Endothelial cell of umbilical vein (primary cell): ENCODE results near the gene HPRT1. TPM values are rescaled to one million over a fixed set of nuclear protein-coding genes. Genes with fewer than 3 reads are reported as not detected.

ENCODE experiments used
- BruUV-seq: library from RNA; stranded (reverse); fragments of 400-500 nt; replicated peaks from 2 replicates; lab custom pipeline; 2021; lab: Mats Ljungman, UMichigan
- CTCF ChIA-PET: fragments of 300-600, 350-600 bp; sonication (Branson Sonifier 250); formaldehyde crosslinking; loops from one replicate; lab custom pipeline; 2021; ENCODE audit warnings: antibody characterized with exemption, inconsistent platforms; lab: Charles Lee
- POLR2A ChIA-PET: fragments of 300-600, 350-600 bp; sonication (Branson Sonifier 250); formaldehyde crosslinking; loops from one replicate; lab custom pipeline; 2021; ENCODE audit warnings: antibody characterized with exemption, inconsistent platforms; lab: Charles Lee
- DNase-seq: peaks from one replicate; pipeline ENCODE4 v3.0.0-alpha.2; 2011; ENCODE audit warnings: low read depth, low spot score
- FAIRE-seq: peaks from 2 replicates; lab custom pipeline; 2011; peaks lifted over from hg19 to GRCh38; lab: Jason Lieb, UNC
- H2AFZ ChIP-seq: 2 replicates; pipeline ENCODE4 v1.6.0; 2012; ENCODE audit warnings: low read depth, low read length, control low read depth, inconsistent platforms
- H3K27ac ChIP-seq: 2 replicates; pipeline ENCODE4 v1.5.1; 2011; ENCODE audit warnings: low read depth, mild to moderate bottlenecking, control low read depth, low read length, moderate library complexity; ENCODE audit not compliant: insufficient read depth
- H3K27me3 ChIP-seq, 2 experiments: 2 replicates each; pipeline versions ENCODE4 v1.6.0 to v1.6.1; 2011; ENCODE audit warnings: low read length in 2 of 2, mixed read lengths in 1 of 2; ENCODE audit not compliant: control insufficient read depth in 2 of 2, insufficient read depth in 2 of 2
- H3K36me3 ChIP-seq, 2 experiments: 2 replicates in 1 of 2; 3 replicates in 1 of 2; pipeline ENCODE4 v1.5.1; 2011; ENCODE audit warnings: low read length in 2 of 2, mild to moderate bottlenecking in 1 of 2, moderate library complexity in 1 of 2; ENCODE audit not compliant: control insufficient read depth in 2 of 2, insufficient read depth in 2 of 2; ENCODE audit errors: extremely low read depth in 1 of 2
- H3K4me1 ChIP-seq: 3 replicates; pipeline ENCODE4 v1.5.1; 2011; ENCODE audit warnings: mild to moderate bottlenecking, low read length; ENCODE audit not compliant: control insufficient read depth, insufficient read depth; ENCODE audit errors: extremely low read depth
- H3K4me2 ChIP-seq: 2 replicates; pipeline ENCODE4 v1.6.1; 2011; ENCODE audit warnings: low read length, control low read depth, mixed read lengths; ENCODE audit not compliant: insufficient read depth
- H3K4me3 ChIP-seq, 3 experiments: fragments of 200-600 bp in 1 of 3; sonication (generic), shearing (Covaris generic) in 1 of 3; replicated peaks in 1 of 3; 2 replicates each; pipeline ENCODE4 v1.5.1; 2011 to 2016; ENCODE audit warnings: control low read depth in 3 of 3, low read length in 3 of 3, mild to moderate bottlenecking in 2 of 3, inconsistent platforms in 1 of 3, low read depth in 1 of 3, moderate library complexity in 1 of 3; ENCODE audit not compliant: insufficient read depth in 1 of 3
- H3K79me2 ChIP-seq: 2 replicates; pipeline ENCODE4 v1.6.0; 2012; ENCODE audit warnings: low read length, inconsistent platforms; ENCODE audit not compliant: control insufficient read depth, insufficient read depth
- H3K9ac ChIP-seq: replicated peaks from 2 replicates; pipeline ENCODE3; 2011; ENCODE audit warnings: low read length, control low read depth; ENCODE audit not compliant: insufficient read depth; ENCODE audit errors: extremely low read depth
- H3K9me1 ChIP-seq: replicated peaks from 3 replicates; pipeline ENCODE4 v1.6.0; 2011; ENCODE audit warnings: mild to moderate bottlenecking, low read length; ENCODE audit not compliant: control insufficient read depth, insufficient read depth; ENCODE audit errors: extremely low read depth
- H3K9me3 ChIP-seq: replicated peaks from 2 replicates; pipeline ENCODE4 v1.5.1; 2012; ENCODE audit warnings: low read length, inconsistent platforms; ENCODE audit not compliant: control insufficient read depth, insufficient read depth
- H4K20me1 ChIP-seq: replicated peaks from 2 replicates; pipeline ENCODE3; 2011; ENCODE audit warnings: mild to moderate bottlenecking, low read length; ENCODE audit not compliant: control insufficient read depth, insufficient read depth; ENCODE audit errors: extremely low read depth
- CTCF ChIP-seq, 2 donors: IDR thresholded peaks; 1 replicate in 1 of 2; 2 replicates in 1 of 2; pipeline ENCODE4 v1.5.1; 2011; ENCODE audit warnings: low read length in 2 of 2, mild to moderate bottlenecking in 2 of 2, moderate library complexity in 2 of 2, control low read depth in 1 of 2, inconsistent platforms in 1 of 2, low read depth in 1 of 2; ENCODE audit not compliant: insufficient read depth in 1 of 2; ENCODE audit errors: extremely low read depth in 1 of 2
- EZH2 ChIP-seq: IDR thresholded peaks from 2 replicates; pipeline ENCODE4 v1.6.1; 2012; ENCODE audit warnings: borderline replicate concordance, low read depth, mild to moderate bottlenecking, moderate library complexity, low read length, inconsistent platforms; ENCODE audit not compliant: severe bottlenecking
- FOS ChIP-seq: IDR thresholded peaks from 2 replicates; pipeline ENCODE4 v1.6.1; 2011; ENCODE audit warnings: mild to moderate bottlenecking, low read length, moderate library complexity, borderline replicate concordance; ENCODE audit not compliant: insufficient read depth
- GATA2 ChIP-seq: IDR thresholded peaks from 2 replicates; pipeline ENCODE4 v1.7.0; 2011; ENCODE audit warnings: low read depth, mild to moderate bottlenecking, moderate library complexity, mixed read lengths, low read length; ENCODE audit not compliant: insufficient read length, insufficient read depth
- JUN ChIP-seq: IDR thresholded peaks from 2 replicates; pipeline ENCODE4 v1.6.1; 2011; ENCODE audit warnings: borderline replicate concordance, low read depth; ENCODE audit not compliant: insufficient read length, insufficient read depth
- MAX ChIP-seq: IDR thresholded peaks from 2 replicates; pipeline ENCODE4 v1.6.1; 2011; ENCODE audit not compliant: insufficient read depth, insufficient read length
- MYC ChIP-seq: IDR thresholded peaks from one replicate; pipeline ENCODE4 v1.6.1; 2011; ENCODE audit warnings: mild to moderate bottlenecking, low read depth, low read length
- POLR2A ChIP-seq: IDR thresholded peaks from 2 replicates; pipeline ENCODE4 v1.6.1; 2012; ENCODE audit warnings: low read depth, mild to moderate bottlenecking, control low read depth, low read length
- POLR2AphosphoS5 ChIP-seq: IDR thresholded peaks from 2 replicates; pipeline ENCODE4 v1.6.1; 2012; ENCODE audit warnings: low read depth, mild to moderate bottlenecking, control low read depth, low read length, moderate library complexity; ENCODE audit not compliant: insufficient read depth
- dilution Hi-C: fragments of 300-500 bp; cut with MboI; formaldehyde crosslinking; loops from one replicate; pipeline ENCODE4 v1.15.0; 2019; ENCODE audit warnings: low sequenced_read_pairs; ENCODE audit not compliant: extremely low pct_ligation_motif_present
- intact Hi-C: fragments of 100-400 bp; cut with micrococcal nuclease; formaldehyde crosslinking; loops from one replicate; pipeline ENCODE4 v1.10.0; 2022
- polyA plus RNA-seq, 4 experiments: library from polyadenylated mRNA; depleted of rRNA in 3 of 4; stranded (reverse) in 3 of 4; unstranded in 1 of 4; fragments of >200 nt; gene quantifications; 2 replicates each; pipeline versions ENCODE4 v1.2.1 to v1.2.3, GENCODE V29; 2011 to 2012; ENCODE audit warnings: missing spikeins in 1 of 4
- total RNA-seq: library from RNA; stranded (reverse); gene quantifications from 2 replicates; pipeline ENCODE4 v1.2.3, GENCODE V29; 2021

HPRT1 gene
- total and polyA plus RNA-seq, 2 donors (not counting 3 experiments of a cell fraction or from before 2014, with no cell fraction given), result 19.2 to 51.0 TPM

GRCh38 chrX:134443020-134443419 lies 16.9 kb upstream of the HPRT1 start:
- TF ChIP-seq POLR2AphosphoS5 (no peak), EZH2 (no peak), CTCF (IDR thresholded peaks at IDR 0.05; ENCODE audit: extremely low read depth in 1 of 2, insufficient read depth in 1 of 2, low read depth in 1 of 2, low read length in 2 of 2) (no peak), MYC (no peak), MAX (no peak), FOS (no peak), JUN (no peak), POLR2A (no peak), GATA2 (no peak)
- no TSS peak for BruUV-seq
- Histone ChIP-seq H3K4me3 (no peak overlapping the region), H3K9ac (no peak overlapping the region), H3K36me3 (no peaks in the 10 kb centered on the region), H3K4me1 (no peaks in the 10 kb centered on the region), H3K9me3 (no peaks in the 10 kb centered on the region), H3K27me3 (no peaks in the 10 kb centered on the region), H3K79me2 (no peaks in the 10 kb centered on the region), H3K9me1 (no peaks in the 10 kb centered on the region), H3K27ac (no peak overlapping the region), H3K4me2 (no peak overlapping the region), H4K20me1 (no peaks in the 10 kb centered on the region), H2AFZ (no peak overlapping the region)
- ChIA-PET CTCF (no interaction called here), POLR2A (no interaction called here)
- DNase-seq (no peak), FAIRE-seq (no peak)
- dilution Hi-C loops, result no loop called here
- intact Hi-C loops, result no loop called here
